K562 (cell line): ENCODE results near the gene VTN. TPM values are rescaled to one million over a fixed set of nuclear protein-coding genes. Genes with fewer than 3 reads are reported as not detected.
A peak's percentile ranks its signal among the peaks of the same experiment; 100 is the strongest.

ENCODE experiments used
- CC2D1A ChIP-seq: fragments of 450-650 bp; IDR thresholded peaks from 2 replicates; pipeline ENCODE4 v1.6.1; 2017; ENCODE audit warnings: mild to moderate bottlenecking
- FOSL1 ChIP-seq: fragments of 200-800 bp; sonication (Bioruptor generic); conservative IDR thresholded peaks from 2 replicates; pipeline ENCODE4 v1.6.1; 2016; ENCODE audit warnings: missing genetic modification characterization, missing compliant biosample characterization
- HDAC3 ChIP-seq: fragments of 450-650 bp; IDR thresholded peaks from 2 replicates; pipeline ENCODE4 v1.6.1; 2018; ENCODE audit warnings: borderline replicate concordance, mild to moderate bottlenecking, moderate library complexity; ENCODE audit not compliant: partially characterized antibody
- KAT2B ChIP-seq: IDR thresholded peaks from one replicate; pipeline ENCODE4 v1.6.1; 2012; ENCODE audit warnings: low read depth, mild to moderate bottlenecking, control low read depth, inconsistent platforms, low read length, moderate library complexity
- MEF2D ChIP-seq: conservative IDR thresholded peaks from 2 replicates; pipeline ENCODE4 v1.6.1; 2016; ENCODE audit warnings: low read depth, missing genetic modification characterization, missing compliant biosample characterization
- NFIX ChIP-seq: fragments of 250-450 bp; sonication (Bioruptor Pico); IDR thresholded peaks from 2 replicates; pipeline ENCODE4 v1.4.0; 2020; ENCODE audit warnings: low read depth, mild to moderate bottlenecking, moderate library complexity
- PML ChIP-seq: IDR thresholded peaks from 2 replicates; pipeline ENCODE4 v1.6.1; 2012; ENCODE audit warnings: low read length, inconsistent platforms
- RB1 ChIP-seq: fragments of 450-650 bp; IDR thresholded peaks from 2 replicates; pipeline ENCODE4 v1.6.1; 2017; ENCODE audit warnings: low read depth, mild to moderate bottlenecking
- RFX1 ChIP-seq: fragments of 450-650 bp; IDR thresholded peaks from 2 replicates; pipeline ENCODE4 v1.6.1; 2016; ENCODE audit warnings: mild to moderate bottlenecking, moderate library complexity
- SMAD3 ChIP-seq: fragments of 450-650 bp; formaldehyde crosslinking; conservative IDR thresholded peaks from 2 replicates; pipeline ENCODE4 v1.4.0; 2020; ENCODE audit warnings: mild to moderate bottlenecking
- TBL1XR1 ChIP-seq, 2 experiments: IDR thresholded peaks; 2 replicates each; pipeline ENCODE4 v1.6.1; 2012; ENCODE audit warnings: improper control_type of control experiment in 2 of 2, low read length in 2 of 2, mild to moderate bottlenecking in 1 of 2
- TBP ChIP-seq: optimal IDR thresholded peaks from 2 replicates; pipeline ENCODE3; 2011; ENCODE audit warnings: low read depth, low read length, improper control_type of control experiment
- TSC22D4 ChIP-seq: fragments of 450-650 bp; IDR thresholded peaks from 2 replicates; pipeline ENCODE4 v1.6.1; 2016; ENCODE audit warnings: missing genetic modification characterization, missing biosample characterization, control low read depth
- ZNF507 ChIP-seq: conservative IDR thresholded peaks from 2 replicates; pipeline ENCODE4 v1.6.1; 2017; ENCODE audit warnings: missing genetic modification characterization, missing compliant biosample characterization
- ZNF583 ChIP-seq: fragments of 250-450 bp; sonication (Bioruptor Pico); IDR thresholded peaks from 2 replicates; pipeline ENCODE4 v1.4.0; 2020
- ZNF76 ChIP-seq: fragments of 250-450 bp; sonication (Bioruptor Pico); IDR thresholded peaks from 2 replicates; pipeline ENCODE4 v1.4.0; 2020; ENCODE audit warnings: mild to moderate bottlenecking, moderate library complexity, borderline replicate concordance
- polyA plus RNA-seq, 8 experiments: library from polyadenylated mRNA; depleted of rRNA in 4 of 8; stranded (reverse) in 5 of 8; unstranded in 3 of 8; fragments of >200 nt; fragmentation: Nextera tagmentation in 2 of 8; fragmentation: Illumina TruSeq in 1 of 8; extraction: Ambion mirVana in 2 of 8; extraction: Trizol in 1 of 8; gene quantifications; 2 replicates each; pipeline versions ENCODE4 v1.2.1 to v1.2.3, GENCODE V29; 2011 to 2014; ENCODE audit warnings: inconsistent platforms in 1 of 8, missing spikeins in 1 of 8
- total RNA-seq, 7 experiments: library from RNA; depleted of rRNA in 6 of 7; stranded (reverse); fragments of >200 nt in 6 of 7; fragmentation: Illumina TruSeq in 2 of 7; extraction: Trizol in 2 of 7; gene quantifications; 2 replicates each; pipeline versions ENCODE4 v1.2.1 to v1.2.3, GENCODE V29; 2011 to 2021; ENCODE audit warnings: low replicate concordance in 1 of 7
- TF ChIP-seq, protein P1 (sequence below), 2 experiments: fragments of 450-650 bp in 1 of 2; sonication (generic) in 1 of 2; formaldehyde crosslinking in 1 of 2; IDR thresholded peaks in 1 of 2; conservative IDR thresholded peaks in 1 of 2; 2 replicates each; pipeline versions ENCODE4 v1.6.1 to v1.8.1; 2016 to 2023; ENCODE audit warnings: mild to moderate bottlenecking in 2 of 2, moderate library complexity in 2 of 2, inconsistent platforms in 1 of 2, missing genetic modification reagents in 1 of 2
- TF ChIP-seq, protein P2 (sequence below): fragments of 450-650 bp; formaldehyde crosslinking; IDR thresholded peaks from 2 replicates; pipeline ENCODE4 v1.4.0; 2020; ENCODE audit warnings: mild to moderate bottlenecking, moderate library complexity
- TF ChIP-seq, protein P3 (sequence below): sonication (generic); formaldehyde crosslinking; IDR thresholded peaks from 2 replicates; pipeline ENCODE4 v1.8.0; 2022; ENCODE audit warnings: missing genetic modification reagents, mild to moderate bottlenecking, borderline replicate concordance
- TF ChIP-seq, protein P4 (sequence below): sonication (generic); formaldehyde crosslinking; IDR thresholded peaks from 2 replicates; pipeline ENCODE4 v1.4.0; 2020; ENCODE audit warnings: mild to moderate bottlenecking, missing genetic modification reagents

The VTN gene
- total and polyA plus RNA-seq, 9 of the 15 experiments (the other 6 are each of a cell fraction or from before 2014, with no cell fraction given), result 0.13 to 1.0 (median 0.29) TPM; not detected in 1

DNA sequence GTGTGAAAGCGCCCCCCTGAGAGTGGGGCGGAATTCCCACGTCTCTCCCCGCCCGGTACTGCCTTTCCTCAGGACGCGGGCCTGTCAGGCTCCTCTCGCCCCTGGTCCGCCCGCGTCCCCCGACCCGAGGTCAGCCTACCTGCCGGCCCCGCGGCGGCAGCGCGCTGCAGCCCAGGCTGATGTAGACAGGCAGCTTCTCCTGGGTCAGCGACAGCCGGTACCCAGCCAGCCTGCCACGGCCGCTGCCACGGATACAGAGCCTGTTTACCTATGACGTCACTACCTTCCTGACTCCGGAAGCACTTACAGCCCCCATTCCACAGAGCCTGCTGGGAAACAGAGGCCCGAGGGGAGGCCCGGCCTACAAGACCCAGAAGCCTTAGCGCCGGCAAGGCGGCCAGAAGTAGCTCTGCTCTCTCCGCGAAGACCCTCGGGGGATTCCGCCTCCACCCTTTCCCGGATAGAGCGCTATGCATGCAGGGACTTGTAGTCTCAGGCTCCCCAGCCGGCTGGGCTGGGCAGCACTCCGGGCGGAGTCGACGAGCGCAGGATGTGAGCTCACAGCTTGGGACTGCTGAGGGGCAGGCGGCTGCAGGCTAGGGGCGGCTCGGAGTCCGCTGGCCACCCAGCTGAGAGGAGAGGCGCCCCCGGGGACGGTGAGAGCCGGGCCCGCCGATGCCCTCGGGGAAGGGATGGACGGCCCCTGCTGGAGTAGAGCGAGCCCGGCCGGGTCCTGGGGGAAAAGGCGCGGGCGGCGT, 34.7 kb downstream of the VTN start, which contains the start of the genes IFT20 and TNFAIP1 (continued):
- TF ChIP-seq HDAC3 (no peak), CC2D1A (no peak), TBP (peak; percentile 65), NFIX (CRISPR knock-in tag) (no peak; the same call in 1 of the 2 replicates), TSC22D4 (tag) (no peak), TBL1XR1 (IDR thresholded peaks at IDR 0.05; ENCODE audit: low read length in 2 of 2) (peak; percentile 62 to 63; a peak in 3 of 4 replicates), ZNF76 (peak; percentile 93; the same call in 1 of the 2 replicates), KAT2B (no peak), RB1 (peak; percentile 32), MEF2D (tag) (no peak), RFX1 (peak; percentile 87), PML (peak; percentile 32; the same call in 1 of the 2 replicates), ZNF507 (no peak), SMAD3 (CRISPR knock-in tag) (peak; percentile 84), FOSL1 (peak; percentile 80), ZNF583 (CRISPR knock-in tag) (0 out of 2 replicates have a peak, but pooled peaks have one; percentile 53)
- TF ChIP-seq, protein P1, sequence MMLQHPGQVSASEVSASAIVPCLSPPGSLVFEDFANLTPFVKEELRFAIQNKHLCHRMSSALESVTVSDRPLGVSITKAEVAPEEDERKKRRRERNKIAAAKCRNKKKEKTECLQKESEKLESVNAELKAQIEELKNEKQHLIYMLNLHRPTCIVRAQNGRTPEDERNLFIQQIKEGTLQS (IDR thresholded peaks at IDR 0.05), result peak; percentile 100
- TF ChIP-seq, protein P1 (CRISPR knock-in tag; conservative IDR thresholded peaks at IDR 0.05), result peak; percentile 95
- TF ChIP-seq, protein P2, sequence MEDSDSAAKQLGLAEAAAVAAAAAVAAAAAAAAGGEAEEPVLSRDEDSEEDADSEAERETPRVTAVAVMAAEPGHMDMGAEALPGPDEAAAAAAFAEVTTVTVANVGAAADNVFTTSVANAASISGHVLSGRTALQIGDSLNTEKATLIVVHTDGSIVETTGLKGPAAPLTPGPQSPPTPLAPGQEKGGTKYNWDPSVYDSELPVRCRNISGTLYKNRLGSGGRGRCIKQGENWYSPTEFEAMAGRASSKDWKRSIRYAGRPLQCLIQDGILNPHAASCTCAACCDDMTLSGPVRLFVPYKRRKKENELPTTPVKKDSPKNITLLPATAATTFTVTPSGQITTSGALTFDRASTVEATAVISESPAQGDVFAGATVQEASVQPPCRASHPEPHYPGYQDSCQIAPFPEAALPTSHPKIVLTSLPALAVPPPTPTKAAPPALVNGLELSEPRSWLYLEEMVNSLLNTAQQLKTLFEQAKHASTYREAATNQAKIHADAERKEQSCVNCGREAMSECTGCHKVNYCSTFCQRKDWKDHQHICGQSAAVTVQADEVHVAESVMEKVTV (CRISPR knock-in tag), result peak; percentile 65
- TF ChIP-seq, protein P3, sequence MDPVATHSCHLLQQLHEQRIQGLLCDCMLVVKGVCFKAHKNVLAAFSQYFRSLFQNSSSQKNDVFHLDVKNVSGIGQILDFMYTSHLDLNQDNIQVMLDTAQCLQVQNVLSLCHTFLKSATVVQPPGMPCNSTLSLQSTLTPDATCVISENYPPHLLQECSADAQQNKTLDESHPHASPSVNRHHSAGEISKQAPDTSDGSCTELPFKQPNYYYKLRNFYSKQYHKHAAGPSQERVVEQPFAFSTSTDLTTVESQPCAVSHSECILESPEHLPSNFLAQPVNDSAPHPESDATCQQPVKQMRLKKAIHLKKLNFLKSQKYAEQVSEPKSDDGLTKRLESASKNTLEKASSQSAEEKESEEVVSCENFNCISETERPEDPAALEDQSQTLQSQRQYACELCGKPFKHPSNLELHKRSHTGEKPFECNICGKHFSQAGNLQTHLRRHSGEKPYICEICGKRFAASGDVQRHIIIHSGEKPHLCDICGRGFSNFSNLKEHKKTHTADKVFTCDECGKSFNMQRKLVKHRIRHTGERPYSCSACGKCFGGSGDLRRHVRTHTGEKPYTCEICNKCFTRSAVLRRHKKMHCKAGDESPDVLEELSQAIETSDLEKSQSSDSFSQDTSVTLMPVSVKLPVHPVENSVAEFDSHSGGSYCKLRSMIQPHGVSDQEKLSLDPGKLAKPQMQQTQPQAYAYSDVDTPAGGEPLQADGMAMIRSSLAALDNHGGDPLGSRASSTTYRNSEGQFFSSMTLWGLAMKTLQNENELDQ (CRISPR knock-in tag), result no peak
- TF ChIP-seq, protein P4, sequence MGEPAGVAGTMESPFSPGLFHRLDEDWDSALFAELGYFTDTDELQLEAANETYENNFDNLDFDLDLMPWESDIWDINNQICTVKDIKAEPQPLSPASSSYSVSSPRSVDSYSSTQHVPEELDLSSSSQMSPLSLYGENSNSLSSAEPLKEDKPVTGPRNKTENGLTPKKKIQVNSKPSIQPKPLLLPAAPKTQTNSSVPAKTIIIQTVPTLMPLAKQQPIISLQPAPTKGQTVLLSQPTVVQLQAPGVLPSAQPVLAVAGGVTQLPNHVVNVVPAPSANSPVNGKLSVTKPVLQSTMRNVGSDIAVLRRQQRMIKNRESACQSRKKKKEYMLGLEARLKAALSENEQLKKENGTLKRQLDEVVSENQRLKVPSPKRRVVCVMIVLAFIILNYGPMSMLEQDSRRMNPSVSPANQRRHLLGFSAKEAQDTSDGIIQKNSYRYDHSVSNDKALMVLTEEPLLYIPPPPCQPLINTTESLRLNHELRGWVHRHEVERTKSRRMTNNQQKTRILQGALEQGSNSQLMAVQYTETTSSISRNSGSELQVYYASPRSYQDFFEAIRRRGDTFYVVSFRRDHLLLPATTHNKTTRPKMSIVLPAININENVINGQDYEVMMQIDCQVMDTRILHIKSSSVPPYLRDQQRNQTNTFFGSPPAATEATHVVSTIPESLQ, result no peak
